PFSK-1 (cell line): ENCODE results near the gene APC2.

Experiments
- POLR2AphosphoS5 ChIP-seq: IDR thresholded peaks from 2 replicates; pipeline ENCODE4 v1.6.1; 2012; ENCODE audit warnings: low read depth, mild to moderate bottlenecking, control low read depth, low read length, moderate library complexity
- TAF1 ChIP-seq: IDR thresholded peaks from 2 replicates; pipeline ENCODE4 v1.6.1; 2012; ENCODE audit warnings: low read length, control low read depth, borderline replicate concordance; ENCODE audit not compliant: insufficient read depth

DNA sequence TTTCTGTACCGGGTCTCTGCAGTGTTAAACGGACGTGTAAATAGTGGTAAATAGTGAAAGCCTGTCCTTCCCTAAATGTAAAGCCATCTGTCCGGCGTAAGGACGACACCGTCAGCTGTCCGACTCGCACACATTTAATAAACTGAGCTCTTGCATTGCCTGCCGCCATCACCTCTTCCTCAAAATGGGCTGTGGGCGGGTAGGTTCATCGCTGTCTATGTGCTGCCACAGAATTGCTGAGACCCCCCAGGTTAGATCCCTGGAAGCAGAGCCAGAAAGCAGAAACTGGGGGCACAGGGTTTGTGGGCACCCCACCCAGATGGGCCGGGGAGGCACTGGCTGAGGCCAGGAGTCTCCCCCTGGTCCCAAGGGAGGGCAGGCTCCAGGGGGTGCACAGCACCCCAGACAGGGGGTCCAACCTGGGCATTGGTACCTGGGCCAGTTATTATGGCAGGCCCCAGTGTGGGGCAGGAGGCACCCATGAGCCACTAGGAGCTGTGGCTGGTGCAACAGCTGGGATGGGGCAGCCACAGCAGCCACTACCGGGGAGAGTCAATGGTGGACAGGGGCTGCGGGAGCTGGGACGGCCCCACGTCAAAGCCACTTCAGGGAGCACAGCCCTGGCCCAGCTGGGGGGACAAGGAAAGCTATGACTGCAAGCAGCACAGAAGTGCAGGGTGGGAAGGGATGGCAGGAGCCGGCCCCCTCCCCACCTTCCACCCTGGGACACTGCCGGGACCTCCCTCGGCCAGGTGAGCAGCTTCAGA lies 23.3 kb downstream of the APC2 start:
- no peak for TF ChIP-seq TAF1
- TF ChIP-seq POLR2AphosphoS5: peak; percentile 17; the same call in 1 of the 2 replicates
